ENCODE measurements around the gene GLCE.

Gene GLCE

GRCh38 chr15:69200832-69201745 is 40.7 kb downstream of the GLCE start:
- peak in 1 of 51 donors; percentile 5 for DNase-seq

GRCh38 chr15:69206079-69206478 is 45.6 kb downstream of the GLCE start:
- no peak for DNase-seq

- no peak for DNase-seq
Measured at GRCh38 chr15:69209661-69210060, 49.2 kb downstream of the GLCE start.

GRCh38 chr15:69210574-69210973 is 50.1 kb downstream of the GLCE start:
- no peak for DNase-seq

GRCh38 chr15:69213786-69214185 is 53.4 kb downstream of the GLCE start:
- no peak for DNase-seq

GRCh38 chr15:69215314-69216035 is 55.0 kb downstream of the GLCE start:
- DNase-seq, result no peak

- DNase-seq, result no peak
Measured at GRCh38 chr15:69217381-69217780, 56.9 kb downstream of the GLCE start.

- no peak for DNase-seq
Measured at GRCh38 chr15:69219690-69220089, 59.3 kb downstream of the GLCE start.

- no peak for DNase-seq
Measured at GRCh38 chr15:69222002-69222474, 61.6 kb downstream of the GLCE start.

GRCh38 chr15:69223083-69223813 is 62.8 kb downstream of the GLCE start:
- DNase-seq, result no peak

GRCh38 chr15:69224383-69224782 is 63.9 kb downstream of the GLCE start:
- no peak for DNase-seq

- no peak for DNase-seq
Measured at GRCh38 chr15:69225355-69226022, 65.1 kb downstream of the GLCE start.

- no peak for DNase-seq
Measured at GRCh38 chr15:69226023-69226355, 65.6 kb downstream of the GLCE start.

GRCh38 chr15:69232144-69232543 is 71.7 kb downstream of the GLCE start:
- no peak for DNase-seq

GRCh38 chr15:69232765-69233164 is 72.3 kb downstream of the GLCE start:
- no peak for DNase-seq

- DNase-seq, result no peak
Measured at GRCh38 chr15:69234676-69235075, 74.2 kb downstream of the GLCE start.

- no peak for DNase-seq
Measured at GRCh38 chr15:69236505-69236904, 76.1 kb downstream of the GLCE start.

- DNase-seq, result no peak
Measured at GRCh38 chr15:69237718-69238117, 77.3 kb downstream of the GLCE start.

- no peak for DNase-seq
Measured at GRCh38 chr15:69244798-69245197, 84.4 kb downstream of the GLCE start.

- peak in 3 of 51 donors; percentile 5 to 47 (median 44) for DNase-seq
Measured at GRCh38 chr15:69253156-69253555, 92.7 kb downstream of the GLCE start.

GRCh38 chr15:69265347-69265955 is 105.0 kb downstream of the GLCE start:
- DNase-seq, result peak in 1 of 51 donors; percentile 4
